BJ (cell line): ENCODE results near the gene ZSCAN20. TPM values are rescaled to one million over a fixed set of nuclear protein-coding genes. Genes with fewer than 3 reads are reported as not detected.

Experiments used
- CTCF ChIA-PET: fragments of 350-600 bp; formaldehyde crosslinking; extraction: SDS; loops from one replicate; lab custom pipeline; 2021; ENCODE audit warnings: antibody characterized with exemption, inconsistent platforms; lab: Yijun Ruan, JAX
- POLR2A ChIA-PET: fragments of 300-600 bp; sonication (Branson Sonifier 250); formaldehyde crosslinking; extraction: SDS; loops from one replicate; lab custom pipeline; 2021; ENCODE audit warnings: antibody characterized with exemption; lab: Charles Lee
- DNase-seq: peaks from one replicate; pipeline ENCODE4 v3.0.0-alpha.2; 2011; ENCODE audit warnings: low read depth
- H3K27me3 ChIP-seq: 2 replicates; pipeline ENCODE4 v1.6.0; 2011; ENCODE audit warnings: low read length; ENCODE audit not compliant: control insufficient read depth, insufficient read depth
- H3K36me3 ChIP-seq: 2 replicates; pipeline ENCODE4 v1.5.1; 2011; ENCODE audit warnings: low read length; ENCODE audit not compliant: control insufficient read depth, insufficient read depth
- H3K4me3 ChIP-seq: 2 replicates; pipeline ENCODE4 v1.5.1; 2011; ENCODE audit warnings: low read depth, mild to moderate bottlenecking, control low read depth, low read length
- polyA plus RNA-seq: library from polyadenylated mRNA; depleted of rRNA; stranded (reverse); fragments of >200 nt; gene quantifications from 2 replicates; pipeline ENCODE4 v1.2.3, GENCODE V29; 2011
- TF ChIP-seq, protein P1 (sequence below): IDR thresholded peaks from 2 replicates; pipeline ENCODE4 v1.5.1; 2011; ENCODE audit warnings: low read depth, mild to moderate bottlenecking, control low read depth, inconsistent platforms, low read length, moderate library complexity; ENCODE audit not compliant: insufficient read depth

ZSCAN20 gene
- polyA plus RNA-seq, 1 experiment: 3.4 TPM

DNA sequence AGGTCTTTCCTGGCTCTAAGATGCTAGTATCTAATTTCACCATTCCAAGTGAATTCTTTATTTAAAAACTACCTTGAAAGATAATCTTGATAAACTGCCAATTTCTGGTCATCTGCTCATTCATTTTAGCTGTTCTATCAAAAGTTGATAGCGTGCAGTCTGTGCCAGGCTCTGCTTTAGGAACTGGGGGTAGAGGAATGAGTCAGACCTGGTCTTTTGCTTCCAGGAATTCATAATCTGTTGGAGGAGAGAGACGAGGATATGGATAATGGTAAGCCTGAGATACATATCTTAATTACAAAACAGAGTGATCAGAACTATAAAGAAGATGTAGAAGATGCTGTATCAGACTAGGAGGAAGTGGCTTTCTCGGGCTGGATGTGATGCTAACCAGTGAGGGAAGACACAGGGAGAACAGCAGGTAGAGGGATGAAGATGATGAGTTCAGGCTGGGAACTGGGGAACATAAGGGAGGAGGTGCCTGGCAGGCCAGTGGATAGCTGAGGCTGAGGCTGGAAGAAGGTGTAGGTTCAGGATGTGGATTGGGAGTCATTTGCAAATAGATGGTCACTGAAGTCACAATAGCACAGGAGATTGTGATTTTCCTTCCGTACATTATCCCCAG, 29.3 kb upstream of the ZSCAN20 start:
- Histone ChIP-seq H3K36me3 (no peaks in the 10 kb centered on the region), H3K4me3 (no peak overlapping the region), H3K27me3 (0 out of 2 replicates have a peak, but pooled peaks cover 1% of the 10 kb centered on the region)
- ChIA-PET POLR2A (no interaction called here), CTCF (interaction anchor here (0.9 to 2.0 kb wide), 6 partner anchors 12 to 148 kb away, joined by 3 to 14 read pairs (median 6); no protein-coding TSS in a partner anchor)
- DNase-seq: no peak
- TF ChIP-seq, protein P1, sequence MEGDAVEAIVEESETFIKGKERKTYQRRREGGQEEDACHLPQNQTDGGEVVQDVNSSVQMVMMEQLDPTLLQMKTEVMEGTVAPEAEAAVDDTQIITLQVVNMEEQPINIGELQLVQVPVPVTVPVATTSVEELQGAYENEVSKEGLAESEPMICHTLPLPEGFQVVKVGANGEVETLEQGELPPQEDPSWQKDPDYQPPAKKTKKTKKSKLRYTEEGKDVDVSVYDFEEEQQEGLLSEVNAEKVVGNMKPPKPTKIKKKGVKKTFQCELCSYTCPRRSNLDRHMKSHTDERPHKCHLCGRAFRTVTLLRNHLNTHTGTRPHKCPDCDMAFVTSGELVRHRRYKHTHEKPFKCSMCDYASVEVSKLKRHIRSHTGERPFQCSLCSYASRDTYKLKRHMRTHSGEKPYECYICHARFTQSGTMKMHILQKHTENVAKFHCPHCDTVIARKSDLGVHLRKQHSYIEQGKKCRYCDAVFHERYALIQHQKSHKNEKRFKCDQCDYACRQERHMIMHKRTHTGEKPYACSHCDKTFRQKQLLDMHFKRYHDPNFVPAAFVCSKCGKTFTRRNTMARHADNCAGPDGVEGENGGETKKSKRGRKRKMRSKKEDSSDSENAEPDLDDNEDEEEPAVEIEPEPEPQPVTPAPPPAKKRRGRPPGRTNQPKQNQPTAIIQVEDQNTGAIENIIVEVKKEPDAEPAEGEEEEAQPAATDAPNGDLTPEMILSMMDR: no peak

DNA sequence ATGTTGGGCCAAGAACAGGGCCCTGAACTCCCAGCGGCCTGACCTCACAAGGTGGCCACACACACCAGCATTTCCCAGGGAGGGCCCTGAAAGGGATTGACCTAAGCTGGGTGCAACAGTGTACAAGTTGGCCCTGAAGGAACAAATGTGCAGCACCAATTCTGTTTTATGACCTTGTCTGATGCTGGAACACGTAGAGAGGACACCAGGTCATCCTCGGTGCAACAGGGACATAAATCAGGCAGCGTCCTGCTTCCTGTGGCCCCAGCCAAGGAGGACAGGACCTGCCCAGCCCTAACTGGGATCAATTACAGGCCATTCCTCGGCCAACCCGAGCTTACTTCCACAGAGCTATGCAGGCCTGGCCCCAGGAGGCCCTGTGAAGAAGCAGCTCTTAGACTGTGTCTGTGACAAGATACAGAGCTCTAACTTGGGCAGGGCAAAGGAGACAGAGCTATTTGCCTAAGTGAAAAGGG, 28.7 kb upstream of the ZSCAN20 start:
- no peaks in the 10 kb centered on the region for H3K36me3 ChIP-seq
- H3K4me3 ChIP-seq: no peak overlapping the region
- CTCF ChIA-PET: interaction anchor here (0.9 to 1.7 kb wide), 6 partner anchors 9 to 148 kb away, joined by 3 to 14 read pairs (median 6); no protein-coding TSS in a partner anchor
- TF ChIP-seq, protein P1: no peak
- no peak for DNase-seq
- POLR2A ChIA-PET: no interaction called here
- 0 out of 2 replicates have a peak, but pooled peaks cover 1% of the 10 kb centered on the region for H3K27me3 ChIP-seq

DNA sequence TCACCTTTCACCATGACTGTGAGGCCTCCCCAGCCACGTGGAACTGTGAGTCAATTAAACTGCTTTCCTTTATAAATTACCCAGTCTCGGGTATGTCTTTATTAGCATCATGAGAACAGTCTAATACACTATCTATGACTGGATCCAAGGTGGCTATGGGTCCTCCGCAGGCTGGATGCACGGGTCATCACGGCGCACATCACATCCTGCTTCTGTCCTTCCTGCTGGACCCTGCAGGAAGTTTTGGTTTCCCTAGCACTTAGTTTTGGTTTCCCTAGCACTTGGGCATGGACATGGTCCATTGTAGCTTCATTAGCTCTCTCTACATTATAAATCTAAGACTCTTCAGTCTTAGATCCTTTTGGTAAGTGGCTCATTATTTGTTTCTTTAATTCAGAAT, 27.3 kb upstream of the ZSCAN20 start:
- CTCF ChIA-PET: interaction anchor here (0.6 to 3.0 kb wide), 4 partner anchors 10 to 1392 kb away, joined by 3 to 17 read pairs (median 3); no protein-coding TSS in a partner anchor
- no peak for DNase-seq
- H3K36me3 ChIP-seq: no peaks in the 10 kb centered on the region
- H3K4me3 ChIP-seq: no peak overlapping the region
- POLR2A ChIA-PET: no interaction called here
- 0 out of 2 replicates have a peak, but pooled peaks cover 1% of the 10 kb centered on the region for H3K27me3 ChIP-seq
- TF ChIP-seq, protein P1: no peak

DNA sequence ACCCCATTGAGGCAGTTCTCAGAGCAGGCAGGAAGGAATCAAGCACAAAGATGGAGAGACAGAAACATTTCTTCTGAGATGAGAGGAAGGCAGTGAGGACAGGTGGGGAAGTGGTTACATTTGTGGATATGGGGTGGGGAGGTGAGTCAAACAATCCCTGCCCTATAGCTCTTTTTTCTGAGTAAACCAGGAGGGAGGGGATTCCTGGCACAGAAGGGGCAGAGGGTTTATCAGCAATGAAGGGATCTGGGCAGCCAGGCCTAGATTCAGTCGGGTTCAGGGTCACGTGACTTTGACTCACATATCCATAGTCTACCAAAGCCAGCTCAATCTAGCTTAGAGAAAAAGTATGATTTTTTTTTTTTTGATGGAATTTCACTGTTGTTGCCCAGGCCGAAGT, 25.9 kb upstream of the ZSCAN20 start:
- POLR2A ChIA-PET: no interaction called here
- Histone ChIP-seq H3K27me3 (no peaks in the 10 kb centered on the region), H3K4me3 (no peak overlapping the region), H3K36me3 (no peaks in the 10 kb centered on the region)
- CTCF ChIA-PET: interaction anchor here (0.6 to 3.0 kb wide), 7 partner anchors 9 to 318 kb away, joined by 3 to 17 read pairs (median 3); no protein-coding TSS in a partner anchor
- DNase-seq: no peak
- TF ChIP-seq, protein P1: no peak

DNA sequence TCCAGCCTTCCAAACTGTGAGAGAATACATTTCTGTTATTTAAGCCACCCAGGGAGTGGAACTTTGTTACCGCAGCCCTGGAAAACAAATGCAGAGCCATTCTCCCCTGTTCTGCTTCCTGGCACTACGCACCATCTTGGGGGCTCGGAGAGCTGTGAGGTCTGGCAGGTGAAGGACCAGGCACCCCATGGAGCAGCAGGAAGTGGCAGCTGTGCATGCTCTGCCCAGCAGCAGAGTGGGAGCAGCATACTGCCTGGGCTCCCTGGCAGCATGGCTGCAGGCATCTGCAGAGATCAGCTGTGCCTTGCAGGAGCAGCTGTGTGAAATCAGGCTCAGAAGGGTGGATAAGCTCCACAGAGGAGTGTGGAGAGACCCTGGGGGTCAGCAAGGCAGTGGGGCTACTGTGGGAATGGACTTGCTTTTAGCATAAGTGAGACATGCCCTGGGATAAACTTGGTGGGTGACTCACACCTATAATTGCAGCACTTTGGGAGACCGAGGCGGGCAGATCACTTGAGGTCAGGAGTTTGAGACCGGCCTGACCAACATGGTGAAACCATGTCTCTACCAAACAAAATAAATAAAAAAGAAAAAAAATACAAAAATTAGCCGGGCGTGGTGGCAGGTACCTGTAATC, 17.7 kb upstream of the ZSCAN20 start:
- Histone ChIP-seq H3K36me3 (no peaks in the 10 kb centered on the region), H3K27me3 (no peaks in the 10 kb centered on the region), H3K4me3 (no peak overlapping the region)
- POLR2A ChIA-PET: no interaction called here
- CTCF ChIA-PET: interaction anchor here (0.6 to 6.5 kb wide), 18 partner anchors 8 to 231 kb away, joined by 3 to 80 read pairs (median 10); no protein-coding TSS in a partner anchor
- DNase-seq: no peak
- TF ChIP-seq, protein P1: no peak
